Keratinocyte (primary cell): ENCODE measurements around the gene C2CD2L. TPM values are rescaled to one million over a fixed set of nuclear protein-coding genes. Genes with fewer than 3 reads are reported as not detected.

Experiments used
- DNase-seq: peaks from one replicate; pipeline ENCODE4 v3.0.0-alpha.2; 2011; ENCODE audit warnings: low read depth, missing footprints, low spot score
- FAIRE-seq: peaks from 2 replicates; lab custom pipeline; 2011; peaks lifted over from hg19 to GRCh38; lab: Jason Lieb, UNC
- H2AFZ ChIP-seq: 2 replicates; pipeline ENCODE4 v1.6.0; 2012; ENCODE audit warnings: low read length, control low read depth, inconsistent platforms; ENCODE audit not compliant: control insufficient read depth
- H3K27ac ChIP-seq: 2 replicates; pipeline ENCODE4 v1.5.1; 2011; ENCODE audit warnings: low read length; ENCODE audit not compliant: control insufficient read depth, insufficient read depth
- H3K27me3 ChIP-seq: 3 replicates; pipeline ENCODE4 v1.6.0; 2011; ENCODE audit warnings: low read length; ENCODE audit not compliant: control insufficient read depth, insufficient read depth; ENCODE audit errors: extremely low read depth
- H3K36me3 ChIP-seq, 2 experiments: 2 replicates in 1 of 2; 3 replicates in 1 of 2; pipeline ENCODE4 v1.5.1; 2011; ENCODE audit warnings: low read length in 2 of 2, mild to moderate bottlenecking in 1 of 2; ENCODE audit not compliant: control insufficient read depth in 2 of 2, insufficient read depth in 2 of 2; ENCODE audit errors: extremely low read depth in 1 of 2
- H3K4me1 ChIP-seq: 3 replicates; pipeline ENCODE4 v1.5.1; 2011; ENCODE audit warnings: low read length; ENCODE audit not compliant: control insufficient read depth, insufficient read depth; ENCODE audit errors: extremely low read depth
- H3K4me2 ChIP-seq: 3 replicates; pipeline ENCODE4 v1.6.0; 2011; ENCODE audit warnings: low read depth, low read length; ENCODE audit not compliant: control insufficient read depth, insufficient read depth; ENCODE audit errors: extremely low read depth
- H3K4me3 ChIP-seq, 3 experiments: fragments of 200-600 bp in 1 of 3; sonication (generic) in 1 of 3; 2 replicates in 2 of 3; 3 replicates in 1 of 3; pipeline ENCODE4 v1.5.1; 2011 to 2016; ENCODE audit warnings: low read length in 3 of 3, mild to moderate bottlenecking in 3 of 3, control low read depth in 2 of 3, inconsistent platforms in 1 of 3, low read depth in 1 of 3, mixed read lengths in 1 of 3, mixed run types in 1 of 3, moderate library complexity in 1 of 3; ENCODE audit not compliant: control insufficient read depth in 2 of 3, insufficient read depth in 2 of 3; ENCODE audit errors: extremely low read depth in 1 of 3
- H3K79me2 ChIP-seq: 2 replicates; pipeline ENCODE4 v1.6.0; 2012; ENCODE audit warnings: low read length; ENCODE audit not compliant: control insufficient read depth, insufficient read depth
- H3K9ac ChIP-seq: 3 replicates; pipeline ENCODE4 v1.6.0; 2011; ENCODE audit warnings: low read length; ENCODE audit not compliant: control insufficient read depth, insufficient read depth; ENCODE audit errors: extremely low read depth
- H3K9me1 ChIP-seq: 3 replicates; pipeline ENCODE4 v1.6.0; 2011; ENCODE audit warnings: low read length; ENCODE audit not compliant: control insufficient read depth, insufficient read depth; ENCODE audit errors: extremely low read depth
- H3K9me3 ChIP-seq: 2 replicates; pipeline ENCODE4 v1.5.1; 2012; ENCODE audit warnings: low read depth, low read length; ENCODE audit not compliant: control insufficient read depth
- H4K20me1 ChIP-seq: 3 replicates; pipeline ENCODE4 v1.6.0; 2011; ENCODE audit warnings: low read length; ENCODE audit not compliant: control insufficient read depth, insufficient read depth; ENCODE audit errors: extremely low read depth
- CTCF ChIP-seq, 3 experiments: IDR thresholded peaks in 1 of 3; conservative IDR thresholded peaks in 1 of 3; optimal IDR thresholded peaks in 1 of 3; 2 replicates in 2 of 3; 3 replicates in 1 of 3; pipeline versions ENCODE3 to v1.5.1; 2011; ENCODE audit warnings: low read length in 3 of 3, mild to moderate bottlenecking in 3 of 3, moderate library complexity in 2 of 3, control low read depth in 1 of 3, inconsistent platforms in 1 of 3; ENCODE audit not compliant: insufficient read depth in 2 of 3; ENCODE audit errors: extremely low read depth in 1 of 3
- EZH2 ChIP-seq: IDR thresholded peaks from one replicate; pipeline ENCODE4 v1.6.1; 2012; ENCODE audit warnings: inconsistent platforms, mild to moderate bottlenecking, low read length, moderate library complexity
- dilution Hi-C: fragments of 300-500 bp; cut with MboI; formaldehyde crosslinking; loops from one replicate; pipeline ENCODE4 v1.7.0; 2020; ENCODE audit warnings: low sequenced_read_pairs; ENCODE audit not compliant: extremely low pct_ligation_motif_present
- polyA plus RNA-seq, 5 experiments: library from polyadenylated mRNA; depleted of rRNA in 3 of 5; stranded (reverse) in 3 of 5; stranded (forward) in 1 of 5; unstranded in 1 of 5; fragments of >200 nt; gene quantifications; 1 replicate in 1 of 5; 2 replicates in 3 of 5; 3 replicates in 1 of 5; pipeline versions ENCODE4 v1.2.1 to v1.2.3, GENCODE V29; 2011 to 2012; ENCODE audit warnings: missing spikeins in 2 of 5, low read depth in 1 of 5, low replicate concordance in 1 of 5

The C2CD2L gene
- polyA plus RNA-seq, 1 donor (not counting 4 experiments of a cell fraction or from before 2014, with no cell fraction given), result 2.9 TPM

- H3K9me1 ChIP-seq, result no peaks in the 10 kb centered on the region
- no peak overlapping the region for H2AFZ ChIP-seq
- H3K79me2 ChIP-seq, result peaks cover 32% of the 10 kb centered on the region
- H3K36me3 ChIP-seq, result peaks cover 24 to 25% of the 10 kb centered on the region in 2 experiments
- H3K4me2 ChIP-seq, result no peak overlapping the region
- no peak overlapping the region for H3K4me3 ChIP-seq
- H3K27ac ChIP-seq, result no peak overlapping the region
- DNase-seq, result no peak
- no peak for FAIRE-seq
- H3K27me3 ChIP-seq, result no peaks in the 10 kb centered on the region
- H3K9ac ChIP-seq, result no peak overlapping the region
- H4K20me1 ChIP-seq, result no peaks in the 10 kb centered on the region
- dilution Hi-C loops, result no loop called here
- H3K4me1 ChIP-seq, result peaks cover 33% of the 10 kb centered on the region
- no peaks in the 10 kb centered on the region for H3K9me3 ChIP-seq
- TF ChIP-seq CTCF (optimal IDR thresholded peaks at IDR 0.05 in 1 of 3, IDR thresholded peaks at IDR 0.05 in 1 of 3, conservative IDR thresholded peaks at IDR 0.05 in 1 of 3; ENCODE audit: extremely low read depth in 1 of 3, insufficient read depth in 2 of 3, low read length in 3 of 3), result no peak
- no peak for TF ChIP-seq EZH2
Measured at GRCh38 chr11:119088406-119088805, 18.7 kb upstream of the C2CD2L start.

DNA sequence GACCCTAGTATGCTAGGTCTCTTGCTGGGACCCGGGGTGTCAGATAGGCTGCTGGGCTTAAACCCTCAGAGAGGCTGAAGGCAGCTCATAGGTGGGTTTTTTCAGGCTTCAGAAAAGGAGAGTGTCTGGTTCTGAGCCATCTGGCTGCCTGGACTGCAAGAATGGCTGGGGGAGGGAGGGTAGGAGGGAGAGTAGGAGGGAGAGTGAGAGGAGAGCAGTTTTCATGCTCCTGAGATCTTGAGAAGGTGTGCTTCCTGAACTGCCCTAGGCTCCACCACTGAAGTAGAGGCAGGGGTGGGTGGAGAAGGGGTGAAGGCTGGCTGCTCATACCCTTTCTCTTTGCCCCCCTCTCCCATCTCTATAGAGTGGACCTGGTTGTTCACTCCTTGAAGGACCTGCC lies 17.8 kb upstream of the C2CD2L start:
- TF ChIP-seq EZH2 (no peak), CTCF (optimal IDR thresholded peaks at IDR 0.05 in 1 of 3, IDR thresholded peaks at IDR 0.05 in 1 of 3, conservative IDR thresholded peaks at IDR 0.05 in 1 of 3; ENCODE audit: extremely low read depth in 1 of 3, insufficient read depth in 2 of 3, low read length in 3 of 3) (no peak)
- Histone ChIP-seq H3K4me3 (no peak overlapping the region), H3K27me3 (no peaks in the 10 kb centered on the region), H3K9me1 (no peaks in the 10 kb centered on the region), H3K4me1 (peaks cover 36% of the 10 kb centered on the region), H2AFZ (no peak overlapping the region), H3K27ac (no peak overlapping the region), H3K79me2 (peaks cover 42% of the 10 kb centered on the region), H3K4me2 (no peak overlapping the region), H4K20me1 (no peaks in the 10 kb centered on the region), H3K9me3 (no peaks in the 10 kb centered on the region), H3K9ac (no peak overlapping the region), H3K36me3 (peaks cover 24 to 25% of the 10 kb centered on the region in 2 experiments)
- FAIRE-seq (no peak), DNase-seq (no peak)
- dilution Hi-C loops, result no loop called here
